Trophoblast cell (in vitro differentiated cells and primary cell): ENCODE measurements around the gene RSRP1.

Experiments used
- DNase-seq, 2 donors: peaks; one replicate each; pipeline ENCODE4 v3.0.0-alpha.2; 2016
- H2AFZ ChIP-seq: 2 replicates; pipeline ENCODE4 v1.6.1; 2013; ENCODE audit warnings: low read length, moderate library complexity, mild to moderate bottlenecking; ENCODE audit not compliant: insufficient read depth, poor library complexity
- H2AK5ac ChIP-seq: 2 replicates; pipeline ENCODE4 v1.6.1; 2013; ENCODE audit warnings: mild to moderate bottlenecking, low read length
- H2BK120ac ChIP-seq: 2 replicates; pipeline ENCODE4 v1.6.1; 2013; ENCODE audit warnings: low read length, mild to moderate bottlenecking, moderate library complexity; ENCODE audit not compliant: insufficient read depth, poor library complexity
- H2BK12ac ChIP-seq: 2 replicates; pipeline ENCODE4 v1.6.1; 2013; ENCODE audit warnings: mild to moderate bottlenecking, low read length, moderate library complexity
- H2BK5ac ChIP-seq: 2 replicates; pipeline ENCODE4 v1.6.1; 2013; ENCODE audit warnings: low read length, low read depth, moderate library complexity, mild to moderate bottlenecking; ENCODE audit not compliant: poor library complexity
- H3K14ac ChIP-seq: 2 replicates; pipeline ENCODE4 v1.6.1; 2013; ENCODE audit warnings: mild to moderate bottlenecking, low read length
- H3K18ac ChIP-seq: 2 replicates; pipeline ENCODE4 v1.6.1; 2013; ENCODE audit warnings: mild to moderate bottlenecking, low read length
- H3K23ac ChIP-seq: 2 replicates; pipeline ENCODE4 v1.6.1; 2013; ENCODE audit warnings: low read length
- H3K27ac ChIP-seq: 2 replicates; pipeline ENCODE4 v1.5.1; 2013; ENCODE audit warnings: low read depth, mild to moderate bottlenecking, inconsistent platforms, low read length, moderate library complexity
- H3K27me3 ChIP-seq: 2 replicates; pipeline ENCODE4 v1.6.1; 2013; ENCODE audit warnings: inconsistent platforms, mild to moderate bottlenecking, low read length, moderate library complexity; ENCODE audit not compliant: insufficient read depth
- H3K36me3 ChIP-seq, 2 experiments: 1 replicate in 1 of 2; 2 replicates in 1 of 2; pipeline ENCODE4 v1.6.1; 2013; ENCODE audit warnings: low read length in 2 of 2, mild to moderate bottlenecking in 2 of 2, moderate library complexity in 1 of 2; ENCODE audit not compliant: insufficient read depth in 2 of 2, control insufficient read depth in 1 of 2
- H3K4ac ChIP-seq: 2 replicates; pipeline ENCODE4 v1.6.1; 2013; ENCODE audit warnings: low read depth, mild to moderate bottlenecking, low read length, moderate library complexity
- H3K4me1 ChIP-seq, 2 experiments: 1 replicate in 1 of 2; 2 replicates in 1 of 2; pipeline ENCODE4 v1.6.1; 2013; ENCODE audit warnings: low read length in 2 of 2, mild to moderate bottlenecking in 2 of 2, moderate library complexity in 1 of 2; ENCODE audit not compliant: insufficient read depth in 2 of 2, control insufficient read depth in 1 of 2
- H3K4me2 ChIP-seq: 2 replicates; pipeline ENCODE4 v1.6.1; 2013; ENCODE audit warnings: inconsistent platforms, mild to moderate bottlenecking, low read length, moderate library complexity
- H3K4me3 ChIP-seq: 2 replicates; pipeline ENCODE4 v1.5.1; 2013; ENCODE audit warnings: mild to moderate bottlenecking, low read depth, low read length, inconsistent platforms
- H3K79me1 ChIP-seq: one replicate; pipeline ENCODE4 v1.6.1; 2013; ENCODE audit warnings: low read length
- H3K79me2 ChIP-seq: 2 replicates; pipeline ENCODE4 v1.6.1; 2013; ENCODE audit warnings: low read length, mild to moderate bottlenecking; ENCODE audit not compliant: control insufficient read depth, insufficient read depth, poor library complexity
- H3K9ac ChIP-seq: 2 replicates; pipeline ENCODE4 v1.6.1; 2013; ENCODE audit warnings: mild to moderate bottlenecking, low read length
- H3K9me3 ChIP-seq: 2 replicates; pipeline ENCODE4 v1.6.1; 2013; ENCODE audit warnings: low read depth, mild to moderate bottlenecking, control low read depth, inconsistent platforms, low read length; ENCODE audit not compliant: insufficient read depth
- H4K12ac ChIP-seq: 2 replicates; pipeline ENCODE4 v1.6.1; 2013; ENCODE audit warnings: low read depth, mild to moderate bottlenecking, low read length, moderate library complexity
- H4K8ac ChIP-seq: 2 replicates; pipeline ENCODE4 v1.6.1; 2013; ENCODE audit warnings: low read depth, mild to moderate bottlenecking, low read length, moderate library complexity
- H4K91ac ChIP-seq: one replicate; pipeline ENCODE4 v1.6.1; 2013; ENCODE audit warnings: low read depth, mild to moderate bottlenecking, low read length, moderate library complexity
- WGBS: extraction: QIAGEN DNeasy Blood & Tissue Kit; methylation state at CpG from one replicate; pipeline ENCODE4 v1.1.7; 2013; ENCODE audit warnings: missing lambda C conversion rate; ENCODE audit not compliant: insufficient read length, insufficient coverage; ENCODE audit errors: extremely low coverage; 5-methylcytosine and 5-hydroxymethylcytosine counted together

Gene RSRP1

DNA sequence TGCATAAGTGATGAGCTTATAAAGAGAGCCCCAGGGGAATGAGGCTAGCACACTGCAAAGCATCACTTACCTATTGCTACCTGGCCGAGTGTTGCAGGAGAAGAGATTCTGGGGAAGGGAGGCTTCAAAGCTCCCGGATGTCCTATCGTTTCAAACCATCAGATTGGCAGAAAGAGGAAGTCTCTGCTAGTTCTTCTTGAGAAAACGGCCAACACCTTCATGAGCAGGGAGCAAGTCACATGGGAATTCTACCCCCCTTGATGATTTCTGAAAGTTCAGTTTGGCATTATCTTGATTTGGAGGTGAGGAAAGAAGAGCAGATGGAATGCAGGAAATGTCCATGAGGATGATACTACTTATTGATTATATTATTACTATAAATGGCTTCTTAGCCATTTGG, 31.1 kb downstream of the RSRP1 start:
- H3K9me3 ChIP-seq, result no peaks in the 10 kb centered on the region
- H3K23ac ChIP-seq, result no peak overlapping the region
- no peak overlapping the region for H3K4me2 ChIP-seq
- no peak overlapping the region for H3K18ac ChIP-seq
- no peak overlapping the region for H4K91ac ChIP-seq
- no peak overlapping the region for H2BK120ac ChIP-seq
- no peak overlapping the region for H3K14ac ChIP-seq
- no peak overlapping the region for H3K9ac ChIP-seq
- no peak overlapping the region for H2AK5ac ChIP-seq
- no peaks in the 10 kb centered on the region for H3K79me1 ChIP-seq
- no peak overlapping the region for H4K12ac ChIP-seq
- no peak for DNase-seq
- no CpG with 5 or more reads among the region's 4 CpGs for WGBS
- peaks cover 2 to 3% of the 10 kb centered on the region in 2 experiments for H3K36me3 ChIP-seq
- H3K27me3 ChIP-seq, result no peaks in the 10 kb centered on the region
- H3K4me1 ChIP-seq, result no peaks in the 10 kb centered on the region
- H3K79me2 ChIP-seq, result no peaks in the 10 kb centered on the region
- H4K8ac ChIP-seq, result no peak overlapping the region
- H2AFZ ChIP-seq, result no peak overlapping the region
- no peak overlapping the region for H2BK12ac ChIP-seq
- H3K27ac ChIP-seq, result no peak overlapping the region
- H2BK5ac ChIP-seq, result no peak overlapping the region
- H3K4me3 ChIP-seq, result no peak overlapping the region
- no peak overlapping the region for H3K4ac ChIP-seq

DNA sequence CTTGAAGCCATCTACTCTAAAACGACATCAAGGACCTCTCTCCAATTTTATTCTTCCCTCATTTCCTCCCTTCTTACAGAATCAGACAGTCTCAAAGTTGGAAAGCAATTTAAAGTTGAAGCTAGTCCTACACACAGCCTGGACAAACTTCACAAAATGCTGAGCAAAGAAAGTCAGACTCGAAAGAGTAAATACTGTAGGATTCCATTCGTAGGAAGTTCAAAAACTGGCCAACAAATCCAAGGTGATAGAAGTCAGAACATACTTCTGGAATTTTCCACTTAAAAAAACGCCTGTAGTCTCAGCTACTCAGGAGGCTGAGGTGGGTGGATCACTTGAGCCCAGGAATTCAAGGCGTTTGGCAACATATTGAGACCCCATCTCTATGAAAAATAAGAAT, 34.5 kb downstream of the RSRP1 start:
- Histone ChIP-seq H3K4me1 (no peaks in the 10 kb centered on the region), H2BK5ac (no peak overlapping the region), H3K36me3 (no peaks in the 10 kb centered on the region), H2BK120ac (no peak overlapping the region), H4K91ac (no peak overlapping the region), H4K8ac (no peak overlapping the region), H3K27me3 (no peaks in the 10 kb centered on the region), H3K79me2 (no peaks in the 10 kb centered on the region), H4K12ac (no peak overlapping the region), H2BK12ac (no peak overlapping the region), H3K4ac (no peak overlapping the region), H3K23ac (no peak overlapping the region), H3K9ac (no peak overlapping the region), H2AK5ac (no peak overlapping the region), H3K4me2 (no peak overlapping the region), H3K27ac (no peak overlapping the region), H3K14ac (no peak overlapping the region), H3K9me3 (no peaks in the 10 kb centered on the region), H3K18ac (no peak overlapping the region), H3K79me1 (no peaks in the 10 kb centered on the region), H3K4me3 (no peak overlapping the region), H2AFZ (no peak overlapping the region)
- DNase-seq, result no peak
- WGBS, result no CpG with 5 or more reads among the region's 5 CpGs

DNA sequence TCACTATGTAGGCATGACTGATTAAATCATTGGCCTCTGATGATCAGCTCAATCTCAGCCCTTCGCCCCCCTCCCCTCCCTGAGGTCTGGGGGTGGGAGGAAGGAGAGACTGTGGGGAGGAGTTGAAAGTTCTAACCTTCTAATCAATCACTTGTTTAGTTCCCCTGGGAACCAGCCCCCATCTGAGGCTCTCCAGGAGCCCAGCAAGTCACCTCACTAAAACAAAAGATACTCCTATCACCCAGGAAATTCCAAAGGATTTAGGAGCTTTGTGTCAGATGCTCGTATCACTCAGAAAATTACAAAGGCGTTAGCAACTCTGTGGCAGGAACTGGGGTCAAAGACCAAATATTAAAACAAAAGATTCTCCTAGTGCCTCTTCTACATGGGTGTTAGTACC, 36.5 kb downstream of the RSRP1 start:
- Histone ChIP-seq H4K12ac (no peak overlapping the region), H3K4me2 (no peak overlapping the region), H2AFZ (no peak overlapping the region), H3K36me3 (no peaks in the 10 kb centered on the region), H3K4ac (no peak overlapping the region), H4K91ac (no peak overlapping the region), H3K27me3 (no peaks in the 10 kb centered on the region), H3K79me1 (no peaks in the 10 kb centered on the region), H3K9ac (no peak overlapping the region), H2AK5ac (no peak overlapping the region), H2BK120ac (no peak overlapping the region), H3K23ac (no peak overlapping the region), H3K9me3 (no peaks in the 10 kb centered on the region), H3K79me2 (no peaks in the 10 kb centered on the region), H3K14ac (no peak overlapping the region), H3K27ac (no peak overlapping the region), H2BK5ac (no peak overlapping the region), H2BK12ac (no peak overlapping the region), H3K4me1 (no peaks in the 10 kb centered on the region), H3K18ac (no peak overlapping the region), H4K8ac (no peak overlapping the region), H3K4me3 (no peak overlapping the region)
- no CpG with 5 or more reads among the region's 3 CpGs for WGBS
- DNase-seq, result no peak

DNA sequence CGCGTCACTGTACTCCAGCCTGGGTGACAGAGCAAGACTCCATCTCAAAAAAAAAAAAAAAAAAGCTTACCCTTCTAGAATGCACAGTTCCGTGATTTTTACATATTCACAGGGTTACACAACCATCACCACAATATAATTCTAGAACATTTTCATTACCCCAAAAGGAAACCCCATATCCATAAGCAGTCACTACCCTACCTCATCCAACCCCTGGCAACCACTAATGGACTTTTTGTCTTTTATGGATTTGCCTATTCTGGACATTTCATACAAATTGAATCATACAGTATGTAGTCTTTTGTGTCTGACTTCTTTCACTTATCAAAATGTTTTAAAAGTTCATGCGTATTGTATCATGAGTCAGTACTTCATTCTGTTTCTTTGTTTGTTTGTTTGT, 37.7 kb downstream of the RSRP1 start:
- Histone ChIP-seq H2BK12ac (no peak overlapping the region), H3K4me3 (no peak overlapping the region), H3K27ac (no peak overlapping the region), H3K9ac (no peak overlapping the region), H3K79me2 (no peaks in the 10 kb centered on the region), H2AK5ac (no peak overlapping the region), H3K23ac (no peak overlapping the region), H3K36me3 (no peaks in the 10 kb centered on the region), H3K4me2 (no peak overlapping the region), H3K18ac (no peak overlapping the region), H4K8ac (no peak overlapping the region), H4K12ac (no peak overlapping the region), H2BK5ac (no peak overlapping the region), H4K91ac (no peak overlapping the region), H2AFZ (no peak overlapping the region), H3K4me1 (no peaks in the 10 kb centered on the region), H3K27me3 (no peaks in the 10 kb centered on the region), H3K4ac (no peak overlapping the region), H2BK120ac (no peak overlapping the region), H3K79me1 (no peaks in the 10 kb centered on the region), H3K9me3 (no peaks in the 10 kb centered on the region), H3K14ac (no peak overlapping the region)
- no peak for DNase-seq
- WGBS, result no CpG with 5 or more reads among the region's 4 CpGs
